NCI-H1048 (cell line): ENCODE data around the gene MPP1.

Source experiments
- DNase-seq: peaks from one replicate; lab custom pipeline; 2025; lab: John Stamatoyannopoulos, UW

The MPP1 gene

DNA sequence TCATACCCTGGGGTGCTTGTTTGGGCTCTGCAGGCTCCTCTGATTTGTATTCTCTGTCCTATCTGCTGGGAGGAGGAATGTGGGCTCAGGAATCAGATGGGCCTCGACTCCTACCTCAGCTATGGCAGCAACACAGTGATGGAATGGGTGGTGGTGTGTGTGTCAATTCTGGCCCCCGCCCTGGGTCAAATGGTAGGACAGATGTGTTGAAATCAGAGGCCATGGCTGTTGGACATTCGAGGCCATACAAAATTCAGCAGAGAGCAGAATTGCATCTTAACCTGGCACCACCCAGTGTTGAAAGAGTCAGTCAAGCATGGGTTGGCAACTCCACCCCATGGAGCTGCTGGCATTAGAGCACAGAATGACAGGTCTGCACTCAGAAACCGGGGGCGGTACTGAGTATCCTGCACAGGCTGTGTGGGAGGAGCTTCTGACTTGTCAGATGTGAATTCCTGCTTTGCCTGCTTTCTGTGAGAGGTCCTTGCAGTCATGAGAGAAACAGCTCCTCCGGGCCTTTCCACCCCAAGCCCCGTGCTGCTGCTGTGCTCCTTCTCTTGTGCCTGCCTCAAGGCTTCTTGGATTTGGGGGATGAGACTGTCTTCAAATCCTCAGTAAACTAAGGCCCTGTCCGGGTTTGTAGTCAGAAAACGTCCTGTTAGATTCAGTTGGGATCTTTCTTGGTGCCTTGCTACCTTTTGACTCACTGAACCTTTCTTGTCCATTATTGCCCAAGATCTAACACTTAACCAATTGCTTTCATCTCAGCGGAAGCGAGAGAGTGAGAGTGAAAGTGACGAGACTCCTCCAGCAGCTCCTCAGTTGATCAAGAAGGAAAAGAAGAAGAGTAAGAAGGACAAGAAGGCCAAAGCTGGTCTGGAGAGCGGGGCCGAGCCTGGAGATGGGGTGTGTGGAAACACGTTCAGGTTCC, 29.6 kb downstream of the MPP1 start:
- no peak for DNase-seq

DNA sequence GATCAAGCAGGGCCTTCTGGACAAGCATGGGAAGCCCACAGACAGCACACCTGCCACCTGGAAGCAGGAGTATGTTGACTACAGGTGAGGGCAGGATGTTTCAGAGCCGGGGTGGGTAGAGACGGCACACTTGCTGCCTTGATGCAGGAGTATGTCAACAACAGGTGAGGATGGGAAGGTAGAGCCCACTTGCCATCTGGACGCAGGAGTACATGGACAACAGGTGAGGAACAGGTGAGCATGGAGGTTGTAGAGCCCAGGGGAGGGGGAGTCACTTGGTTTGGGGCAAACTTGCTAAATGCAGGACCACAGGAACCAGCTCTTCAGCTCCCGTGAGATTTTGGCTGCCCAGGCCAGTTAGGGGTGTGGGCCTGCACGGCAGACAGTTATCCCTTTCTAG, 30.7 kb downstream of the MPP1 start:
- no peak for DNase-seq

DNA sequence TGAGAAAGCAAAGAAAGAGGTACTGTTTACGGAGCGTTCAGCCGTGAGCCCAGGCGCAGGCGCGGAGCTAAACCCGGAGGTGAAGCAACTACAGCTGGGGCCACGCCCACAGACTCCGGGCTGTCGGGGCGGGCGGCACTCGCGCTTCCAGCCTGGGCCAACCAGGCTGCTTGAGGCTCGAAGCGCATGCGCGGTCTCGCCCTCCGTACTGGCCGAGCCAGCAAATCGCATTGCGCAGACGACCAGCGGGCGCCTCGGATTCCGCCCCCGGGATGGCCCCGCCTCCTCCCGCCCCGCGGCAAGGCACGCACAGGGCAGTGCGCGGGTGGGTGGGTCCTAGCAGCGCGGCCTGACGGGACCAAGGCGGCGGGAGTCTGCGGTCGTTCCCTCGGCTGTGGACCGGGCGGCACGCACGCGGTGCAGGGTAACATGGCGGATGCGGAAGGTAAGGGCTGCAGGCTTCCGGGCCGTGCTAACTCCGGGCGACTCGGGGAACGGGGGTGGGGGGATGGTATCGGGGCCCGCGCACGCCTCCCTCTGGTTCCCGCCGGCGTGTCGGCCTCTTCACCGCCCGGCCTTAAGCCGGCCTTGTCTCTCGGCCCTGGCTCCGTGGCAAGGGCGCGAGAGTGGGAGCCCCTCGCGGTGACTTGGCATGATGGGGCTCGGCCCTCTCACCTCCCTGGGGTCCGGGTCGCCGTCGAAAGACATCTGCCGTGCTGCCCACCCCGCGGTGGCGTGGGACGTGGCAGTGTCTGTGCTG, 42.6 kb downstream of the MPP1 start, which contains the start of gene DKC1:
Gene DKC1, plus strand, starts transcription at position 328 of the 760 bp plus-strand sequence. Its CDS starts 102 bp downstream, at position 430.
- peak; percentile 92 for DNase-seq

DNA sequence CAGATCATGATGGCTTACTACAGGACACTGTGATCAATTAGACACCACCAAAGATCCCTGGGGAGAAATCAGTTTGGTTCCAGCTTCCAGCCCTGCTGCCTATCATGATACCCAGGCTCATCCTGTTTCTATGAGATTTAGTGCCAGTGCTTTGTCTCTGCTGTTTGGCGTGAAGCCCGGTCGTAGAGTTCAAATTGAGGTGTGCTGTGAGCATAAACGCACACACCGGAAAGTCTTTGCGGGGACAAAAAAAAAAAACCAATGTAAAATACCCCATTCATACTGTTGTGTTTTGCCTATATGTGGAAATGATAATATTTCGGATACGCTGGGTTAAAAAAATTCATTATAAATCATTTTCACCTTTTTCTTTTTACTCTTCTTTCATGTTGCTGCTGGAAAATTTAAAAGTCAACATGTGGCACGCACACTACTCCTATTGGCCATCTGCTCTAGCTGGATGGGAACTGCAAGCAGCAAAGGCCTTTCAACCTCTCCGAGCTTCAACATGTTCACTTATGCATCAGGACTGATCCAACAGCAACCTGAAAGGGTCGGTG, 43.2 kb downstream of the MPP1 start:
- no peak for DNase-seq

DNA sequence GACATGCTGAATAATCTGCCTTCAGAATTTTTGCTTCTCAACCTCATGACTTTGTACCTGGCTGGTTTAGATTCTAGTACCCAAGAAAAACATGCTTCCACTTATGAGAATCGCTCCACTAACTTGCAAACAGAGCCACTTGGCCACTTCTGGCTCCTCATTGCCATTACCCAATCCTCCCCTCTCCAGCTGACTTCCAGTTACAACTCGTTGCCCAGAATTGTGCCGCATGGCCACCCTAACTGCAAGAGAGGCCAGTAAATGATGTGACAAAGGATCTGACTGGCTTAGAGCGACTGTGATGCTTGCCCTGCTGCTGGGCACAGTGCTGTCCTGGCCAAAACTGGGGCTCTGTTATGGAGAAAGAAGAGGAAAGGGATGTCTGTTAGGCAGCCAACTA, 46.6 kb downstream of the MPP1 start:
- DNase-seq = no peak

DNA sequence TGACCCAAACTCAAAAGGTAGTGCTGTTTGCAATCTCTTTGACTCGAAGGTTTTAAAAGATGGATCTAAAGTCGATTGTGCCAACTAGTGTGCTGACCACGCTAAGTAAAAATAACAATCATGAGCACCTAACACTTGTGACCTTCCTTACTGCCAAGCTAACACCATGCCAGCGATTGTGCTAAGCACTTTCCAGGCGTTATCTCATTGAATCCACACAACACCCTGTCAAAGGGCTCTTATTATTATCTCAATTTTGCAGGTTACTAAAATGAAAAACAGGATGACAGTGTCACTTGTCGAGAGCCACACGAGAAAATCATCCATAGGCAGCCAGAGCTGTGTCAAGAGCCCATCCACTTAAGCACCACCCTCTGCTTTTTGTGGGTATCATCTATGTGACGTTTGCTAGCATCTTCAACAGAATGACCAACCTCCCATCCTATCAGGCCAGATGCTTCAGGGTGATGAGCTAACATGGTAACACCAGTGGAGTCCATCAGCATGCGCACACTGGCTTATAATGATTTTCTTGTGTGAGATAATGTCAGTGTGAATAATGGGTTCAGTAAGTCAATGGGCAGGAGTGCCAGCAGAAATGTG, 53.5 kb downstream of the MPP1 start:
- DNase-seq = no peak

DNA sequence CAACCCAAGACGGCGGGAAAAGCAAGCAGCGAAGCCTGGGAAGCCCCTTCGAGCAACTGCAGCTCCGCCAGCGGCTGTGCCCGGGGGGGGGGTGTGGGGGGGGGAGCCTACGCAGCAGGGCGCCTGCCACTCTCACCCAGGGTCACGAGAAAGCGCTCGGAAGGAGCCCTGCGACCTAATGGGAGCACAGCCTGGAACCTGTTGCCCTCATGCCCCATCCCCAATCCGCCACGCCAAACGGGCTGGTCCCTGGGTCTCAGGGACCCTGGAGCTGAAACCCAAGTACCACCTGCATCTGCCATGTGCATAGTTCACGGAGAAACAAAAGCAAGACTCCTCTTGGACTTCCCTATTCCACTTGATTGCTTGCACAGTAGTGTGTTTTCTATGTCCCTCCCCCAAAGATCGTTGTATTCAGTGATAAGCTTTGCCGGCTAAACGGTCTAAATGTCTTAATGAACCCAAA, 54.0 kb downstream of the MPP1 start:
- no peak for DNase-seq

DNA sequence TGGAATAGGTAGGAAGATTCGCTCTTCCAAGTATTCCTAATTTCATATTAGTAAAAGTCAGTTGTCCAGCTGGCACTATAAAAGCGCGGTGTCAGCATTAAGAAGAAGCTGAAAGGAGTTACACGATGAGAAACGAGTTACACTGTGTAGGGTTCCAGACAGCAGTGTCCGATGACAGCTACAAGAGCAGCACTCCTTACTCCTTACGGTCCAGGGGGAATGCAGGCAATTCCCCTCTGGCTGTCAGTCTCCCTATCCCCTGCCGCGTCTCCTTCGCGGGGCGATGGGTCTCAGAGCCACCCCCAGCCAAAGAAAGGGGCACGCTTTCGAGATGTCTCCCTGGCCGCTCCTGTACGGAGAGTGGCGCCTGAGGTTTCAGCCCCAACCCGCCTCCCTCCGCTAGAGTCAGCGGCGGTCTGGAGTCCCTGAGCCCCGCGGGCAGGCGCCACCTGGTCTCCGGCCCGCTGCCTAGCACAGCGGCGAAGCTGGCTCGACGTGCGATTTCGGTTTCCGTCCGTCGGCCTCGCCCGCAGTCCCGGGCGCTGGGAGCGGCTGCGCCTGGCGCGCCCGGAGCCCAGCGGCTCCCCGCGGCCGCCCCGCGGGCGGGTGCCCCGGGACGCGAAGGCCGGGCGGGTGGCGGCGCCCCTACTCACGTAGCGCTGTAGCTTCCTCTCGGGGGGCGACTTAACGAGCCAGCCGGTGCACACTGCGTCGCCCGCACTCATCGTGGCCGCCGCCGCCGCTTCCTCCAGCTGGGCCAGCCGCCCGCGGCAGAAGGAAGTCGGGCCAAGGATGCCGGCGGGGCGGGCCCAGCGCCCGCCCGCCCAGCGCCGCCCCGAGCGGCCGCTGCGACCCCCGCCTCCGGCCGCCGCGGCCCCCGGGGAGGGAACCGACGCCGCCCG, 54.7 kb downstream of the MPP1 start, which contains the start of gene GAB3:
Gene GAB3, minus strand, starts transcription at position 777 of the 902 bp plus-strand sequence. Its CDS starts 52 bp downstream, at position 725.
- DNase-seq = no peak

DNA sequence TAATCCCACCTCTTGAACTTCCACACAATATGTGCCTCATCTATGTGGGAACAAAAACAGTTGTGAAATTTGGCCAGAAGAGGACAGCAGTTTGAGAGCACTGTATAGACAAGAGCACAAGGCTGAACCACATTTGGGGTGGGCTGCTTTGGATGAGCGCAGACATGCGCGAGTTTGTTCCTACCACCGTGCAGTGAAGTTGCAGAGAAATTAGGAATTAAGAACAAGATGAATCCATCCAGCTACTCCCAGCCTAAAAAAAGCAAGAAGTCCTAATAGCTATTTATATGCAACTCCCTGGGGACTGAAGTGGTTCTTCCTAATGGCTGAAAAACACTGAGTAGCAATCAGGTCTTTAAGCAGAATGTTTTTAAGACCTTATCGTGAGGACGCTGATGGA, 55.4 kb downstream of the MPP1 start:
- DNase-seq = no peak

DNA sequence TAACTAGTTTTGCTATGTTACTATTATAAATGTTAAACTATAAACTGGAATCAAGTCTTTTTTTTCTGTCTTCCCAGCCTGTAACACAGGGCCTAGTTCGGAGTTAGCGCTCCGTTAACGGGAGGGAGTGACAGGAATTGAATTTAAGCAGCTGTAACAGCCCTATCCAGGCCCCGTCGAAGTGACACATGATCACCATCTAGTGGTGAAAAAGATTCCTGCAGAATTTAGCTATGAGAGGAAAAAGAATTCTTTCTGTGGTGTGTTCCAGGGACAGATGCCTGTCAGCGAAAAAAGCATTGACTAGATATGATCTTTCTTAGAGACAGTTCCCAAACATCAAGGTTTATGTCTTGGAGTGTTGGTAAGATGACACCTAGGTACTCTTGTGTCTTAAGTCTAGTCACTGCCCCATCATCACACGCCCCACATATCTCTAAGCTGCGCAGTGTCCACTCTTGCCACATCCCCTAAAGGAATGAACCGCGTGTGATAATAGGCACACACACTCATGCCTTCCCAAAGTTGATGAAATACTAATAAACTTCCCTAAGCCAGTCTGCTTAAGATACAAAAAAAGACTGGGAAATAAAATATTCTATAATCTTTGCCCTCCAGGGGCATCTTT, 56.5 kb downstream of the MPP1 start:
- DNase-seq = no peak

DNA sequence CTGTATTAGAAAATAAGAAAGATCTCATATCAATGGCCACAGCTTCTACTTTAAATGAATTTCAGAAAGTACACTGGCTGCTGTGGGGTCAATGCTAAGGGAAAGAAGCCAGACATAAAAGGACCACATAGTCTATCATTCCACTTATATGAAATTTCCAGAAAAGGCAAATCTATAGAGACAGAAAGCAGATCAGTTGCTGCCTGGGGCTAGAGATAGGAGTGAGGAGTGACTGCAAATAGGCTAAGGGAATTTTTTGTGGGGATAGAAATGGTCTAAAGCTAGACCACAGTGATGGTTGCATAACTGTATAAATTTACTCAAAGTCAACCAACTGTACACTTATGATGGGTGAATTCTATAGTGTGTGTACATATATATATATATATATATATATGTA, 62.7 kb downstream of the MPP1 start:
- DNase-seq = no peak

DNA sequence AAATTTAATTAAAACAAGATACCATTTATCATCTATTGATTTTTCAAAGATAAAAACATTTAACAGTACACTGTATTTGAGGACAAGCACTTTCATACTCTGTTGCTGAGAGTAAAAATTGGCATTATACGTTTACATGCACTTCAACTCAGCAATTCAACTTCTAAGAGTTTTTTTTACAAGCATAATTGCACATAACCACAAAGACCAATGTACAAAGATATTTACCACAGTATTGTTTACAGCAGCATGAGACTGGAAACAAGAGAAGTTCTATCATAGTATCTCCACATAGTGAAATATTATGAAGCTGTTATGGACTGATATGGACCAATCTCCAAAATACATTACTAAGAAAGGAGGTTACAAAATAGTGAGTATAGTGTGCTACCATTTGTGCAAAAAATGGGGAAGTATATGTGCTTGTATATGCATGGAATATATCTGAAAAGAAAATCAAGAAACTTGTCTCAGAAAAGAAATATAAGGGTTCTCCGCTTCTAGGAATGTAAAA, 65.3 kb downstream of the MPP1 start:
- DNase-seq = no peak

DNA sequence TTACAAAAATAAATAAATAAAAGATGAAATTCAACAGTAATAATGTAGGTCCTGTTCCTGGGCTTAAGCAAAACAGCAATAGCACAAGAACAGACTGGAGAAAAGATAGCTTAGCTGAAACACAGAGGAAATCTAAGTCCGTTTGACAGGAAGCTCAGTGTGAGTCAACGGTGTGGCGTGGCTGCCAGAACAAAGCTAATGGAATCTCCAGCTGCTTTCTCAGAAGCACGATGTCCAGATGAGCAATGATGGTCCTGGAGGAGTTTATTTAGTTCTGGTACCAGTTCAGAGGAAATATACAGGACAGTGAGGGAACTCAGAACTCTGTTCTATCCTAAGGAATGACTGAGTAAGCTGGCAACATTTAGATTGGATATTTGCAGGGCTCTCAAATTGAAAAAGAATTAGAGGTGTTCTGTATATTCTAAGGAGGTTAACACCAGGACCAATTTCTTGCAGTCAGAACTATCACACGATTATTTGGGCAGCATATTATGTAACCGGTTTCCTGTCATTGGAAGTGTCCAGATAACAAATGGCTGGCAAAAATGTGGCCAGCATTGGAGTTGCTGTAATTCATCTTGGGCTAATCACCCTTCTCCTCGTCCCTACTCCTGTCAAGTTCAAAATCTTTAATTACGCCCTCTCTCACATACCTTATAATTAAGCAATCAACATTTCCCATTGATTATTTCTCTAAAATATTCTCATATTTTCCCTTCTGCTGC, 67.1 kb downstream of the MPP1 start:
- no peak for DNase-seq

DNA sequence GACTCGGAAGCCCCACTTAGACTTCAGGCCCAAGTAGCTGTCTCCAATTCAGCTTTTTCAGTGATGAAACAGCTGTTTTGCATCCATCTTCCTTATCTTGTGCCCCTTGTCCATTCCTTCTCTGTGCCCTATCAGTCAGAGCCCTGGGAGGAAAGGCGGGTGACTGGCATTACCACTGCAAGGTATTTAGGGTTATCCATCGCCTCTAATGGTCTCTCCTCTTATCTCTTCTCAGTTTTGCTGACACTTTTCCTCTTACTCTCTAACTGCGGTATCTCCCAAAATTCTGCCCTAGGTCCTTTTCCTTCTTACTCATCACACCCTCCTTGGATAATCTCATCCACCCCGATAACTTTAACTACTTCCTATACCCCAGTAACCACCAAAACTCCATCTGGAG, 68.1 kb downstream of the MPP1 start:
- DNase-seq = no peak

DNA sequence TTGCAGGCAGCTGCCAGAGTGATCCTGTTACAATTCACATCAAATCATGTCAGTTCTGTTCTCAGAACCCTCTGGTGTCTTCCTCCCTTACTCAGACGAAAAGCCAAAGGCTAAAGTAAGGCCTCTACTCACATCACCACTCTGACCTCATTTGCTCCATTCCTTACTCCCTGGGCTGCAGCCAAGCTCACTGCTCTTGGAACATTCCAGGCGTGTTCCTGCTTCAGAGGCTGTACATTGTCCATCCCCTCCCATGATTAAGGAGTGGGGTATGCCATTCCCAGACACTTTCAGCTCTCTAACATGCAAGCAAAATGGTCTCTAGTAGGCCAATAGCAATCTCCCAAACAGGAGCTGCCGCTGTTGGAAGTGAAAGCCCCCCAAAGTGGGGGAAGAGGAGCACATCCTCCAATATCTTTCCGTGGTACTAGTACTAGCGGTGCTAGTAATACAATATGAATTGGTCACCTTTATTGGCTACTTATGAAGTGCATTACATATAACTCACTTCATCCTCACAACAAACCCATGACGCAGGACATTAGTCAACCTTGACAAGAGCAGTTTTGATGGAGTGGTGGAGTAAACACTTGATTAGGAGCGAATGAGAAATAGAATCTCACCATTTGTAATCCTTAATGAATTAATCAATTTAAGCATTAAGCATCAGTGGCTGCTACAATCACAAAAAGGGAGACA, 69.4 kb downstream of the MPP1 start:
- no peak for DNase-seq

DNA sequence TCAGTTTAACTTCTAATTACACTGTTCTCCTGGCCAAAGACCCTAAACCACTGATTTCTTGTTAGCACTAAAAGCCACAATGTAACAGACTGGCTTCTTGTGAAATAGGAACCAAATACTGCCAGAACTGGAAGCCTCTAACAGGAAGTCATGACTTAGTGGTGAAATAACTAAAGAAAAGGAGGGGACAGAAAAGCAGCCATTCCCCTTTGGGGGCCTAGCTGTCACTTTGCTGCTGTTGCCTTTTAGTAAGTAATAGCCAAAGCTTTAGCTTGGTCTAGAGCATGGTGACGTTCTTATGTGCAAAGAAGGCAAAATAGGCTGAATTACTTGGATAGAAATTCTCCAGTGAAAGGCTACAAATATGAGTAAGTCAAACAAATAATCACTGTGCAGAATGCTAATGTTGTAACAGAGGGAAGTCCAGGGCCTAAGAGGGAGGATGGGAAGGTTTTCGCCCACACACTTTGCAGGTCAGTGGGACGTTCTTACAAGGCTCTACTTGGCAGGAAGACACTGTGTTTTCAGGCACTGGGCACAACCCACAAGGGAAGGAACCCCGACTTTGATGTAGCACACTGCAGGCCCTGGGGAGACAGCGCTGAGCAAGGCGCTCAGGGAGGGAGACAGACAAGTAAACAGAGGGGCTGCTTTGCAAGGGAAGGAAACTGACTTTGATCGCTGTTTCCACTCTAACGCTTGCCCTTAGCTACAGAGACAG, 71.1 kb downstream of the MPP1 start:
- DNase-seq = no peak

DNA sequence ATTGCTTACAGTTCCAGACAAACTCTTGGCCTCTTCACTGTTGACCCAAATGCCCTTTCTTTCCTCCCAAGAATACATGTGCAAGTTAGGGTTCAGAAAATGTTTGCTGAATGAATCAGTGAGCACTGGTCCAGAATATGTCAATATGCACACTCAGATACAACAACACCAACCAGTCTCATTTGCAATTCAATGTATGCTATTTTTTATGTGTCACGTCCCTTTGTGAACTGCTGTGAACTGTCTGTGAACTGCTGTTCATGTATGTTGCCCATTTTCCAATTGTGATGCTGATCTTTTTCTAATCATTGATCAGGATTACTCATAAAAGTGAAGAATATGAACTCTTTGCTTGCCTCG, 72.2 kb downstream of the MPP1 start:
- no peak for DNase-seq

DNA sequence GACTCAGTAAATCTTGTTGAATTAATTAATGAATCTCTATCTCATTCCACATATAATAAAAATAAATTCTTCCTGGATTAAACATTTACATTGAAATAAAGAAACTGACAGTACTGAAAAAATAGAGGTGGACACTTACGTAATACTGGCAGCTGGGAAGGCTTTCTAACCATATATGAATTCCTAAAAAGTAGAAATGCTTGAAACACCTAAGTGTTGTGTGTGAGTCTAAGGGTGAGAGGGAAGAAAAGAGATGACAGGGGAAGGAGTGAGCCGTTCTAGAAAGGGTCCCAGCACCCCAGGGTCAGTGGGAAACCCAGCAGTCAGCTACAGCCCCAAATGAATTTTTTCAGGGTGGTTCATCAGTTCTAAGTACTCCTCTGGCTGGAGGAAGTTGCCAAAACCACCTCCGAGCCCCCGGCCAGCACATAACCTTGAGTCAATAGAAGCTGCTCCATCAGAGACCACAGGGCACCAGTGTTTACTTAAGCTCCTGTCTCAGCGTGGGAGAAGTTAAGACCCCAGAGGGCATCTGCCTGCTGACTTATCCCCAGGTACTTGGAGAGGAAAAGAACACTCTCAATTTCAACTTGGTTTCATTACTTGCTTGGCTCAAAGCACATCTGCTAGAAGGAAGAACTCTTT, 72.7 kb downstream of the MPP1 start:
- DNase-seq = no peak
